GM21786 (cell line): ENCODE data around the gene CYP1A1.
"Not testable (repeated sequence)": the region's sequence is repeated elsewhere in the genome, so short reads cannot be mapped to it uniquely, and the experiment has no call there.

Source experiments
- ATAC-seq: cut with Tn5 transposase; IDR thresholded peaks from one replicate; pipeline ENCODE4 v1.9.1; 2021; ENCODE audit not compliant: unreplicated experiment

Gene CYP1A1

DNA sequence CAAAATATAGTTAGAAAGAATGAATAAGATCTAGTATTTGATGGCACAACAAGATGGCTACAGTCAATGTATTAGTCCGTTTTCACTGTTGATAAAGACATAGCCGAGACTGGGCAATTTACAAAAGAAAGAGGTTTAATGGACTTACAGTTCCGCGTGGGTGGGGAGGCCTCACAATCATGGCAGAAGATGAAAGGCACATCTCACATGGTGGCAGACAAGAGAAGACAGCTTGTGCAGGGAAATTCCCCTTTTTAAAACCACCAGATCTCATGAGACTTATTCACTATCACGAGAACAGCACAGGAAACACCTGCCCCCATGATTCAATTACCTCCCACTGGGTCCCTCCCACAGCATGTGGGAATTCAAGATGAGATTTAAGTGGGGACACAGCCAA, 12.9 kb upstream of the CYP1A1 start:
- ATAC-seq: not testable (repeated sequence)

DNA sequence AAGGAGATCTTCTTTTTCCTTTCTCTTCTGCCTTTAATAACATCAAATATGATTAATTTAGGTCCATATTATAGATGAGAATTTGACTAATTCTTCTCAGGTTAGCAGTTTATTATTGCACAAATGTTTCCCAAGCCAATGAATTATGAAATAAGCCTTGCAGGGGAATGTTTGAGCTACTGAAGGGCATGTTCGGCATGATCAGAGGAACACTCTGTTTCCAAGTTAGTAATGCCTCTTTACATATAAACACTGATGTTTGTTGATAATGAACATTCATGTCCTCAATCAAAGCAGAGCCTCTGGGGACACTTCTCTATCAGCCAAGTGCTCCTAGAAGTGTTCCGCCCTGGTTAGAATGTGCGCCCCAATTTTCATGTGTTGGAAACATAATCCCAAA, 10.0 kb upstream of the CYP1A1 start:
- ATAC-seq: no peak

DNA sequence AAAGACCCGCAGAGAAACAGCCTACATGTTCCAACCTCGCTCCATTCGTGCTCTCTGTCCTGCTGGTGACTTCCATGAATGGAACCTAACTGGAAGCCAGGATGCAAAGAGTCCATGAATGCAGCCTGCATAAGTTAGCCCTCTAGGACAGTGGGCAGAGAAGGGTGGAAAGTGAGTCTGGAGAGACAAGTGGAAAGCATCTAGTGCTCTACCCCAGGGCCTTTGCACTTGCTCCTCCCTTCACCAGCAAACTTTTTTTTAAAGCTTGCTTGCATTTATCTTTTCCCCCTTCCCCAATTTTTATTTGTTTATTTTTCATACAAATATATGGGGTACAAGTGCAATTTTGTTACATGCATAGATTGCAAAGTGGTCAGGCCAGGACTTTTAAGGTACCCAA, 7.9 kb upstream of the CYP1A1 start:
- no peak for ATAC-seq

DNA sequence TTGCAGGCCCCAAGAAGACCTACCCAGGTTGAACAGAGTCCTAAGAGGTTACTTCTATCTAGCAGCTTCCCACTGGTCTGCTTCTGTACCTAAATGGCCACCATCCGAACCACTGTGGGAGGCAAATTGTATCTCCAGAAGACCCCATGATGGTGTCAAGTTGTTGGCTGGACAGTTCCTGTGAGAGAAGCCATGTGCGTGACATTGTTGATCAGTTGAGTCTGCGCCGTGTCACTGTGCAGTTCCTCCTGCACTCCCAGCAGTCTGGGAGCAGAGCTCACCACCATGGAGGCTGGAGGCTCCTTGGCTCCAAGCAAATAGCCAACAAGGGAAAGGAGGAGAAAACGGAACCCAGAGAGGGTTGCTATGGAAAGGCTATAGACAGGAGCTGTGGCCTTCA, 7.5 kb upstream of the CYP1A1 start:
- no peak for ATAC-seq

DNA sequence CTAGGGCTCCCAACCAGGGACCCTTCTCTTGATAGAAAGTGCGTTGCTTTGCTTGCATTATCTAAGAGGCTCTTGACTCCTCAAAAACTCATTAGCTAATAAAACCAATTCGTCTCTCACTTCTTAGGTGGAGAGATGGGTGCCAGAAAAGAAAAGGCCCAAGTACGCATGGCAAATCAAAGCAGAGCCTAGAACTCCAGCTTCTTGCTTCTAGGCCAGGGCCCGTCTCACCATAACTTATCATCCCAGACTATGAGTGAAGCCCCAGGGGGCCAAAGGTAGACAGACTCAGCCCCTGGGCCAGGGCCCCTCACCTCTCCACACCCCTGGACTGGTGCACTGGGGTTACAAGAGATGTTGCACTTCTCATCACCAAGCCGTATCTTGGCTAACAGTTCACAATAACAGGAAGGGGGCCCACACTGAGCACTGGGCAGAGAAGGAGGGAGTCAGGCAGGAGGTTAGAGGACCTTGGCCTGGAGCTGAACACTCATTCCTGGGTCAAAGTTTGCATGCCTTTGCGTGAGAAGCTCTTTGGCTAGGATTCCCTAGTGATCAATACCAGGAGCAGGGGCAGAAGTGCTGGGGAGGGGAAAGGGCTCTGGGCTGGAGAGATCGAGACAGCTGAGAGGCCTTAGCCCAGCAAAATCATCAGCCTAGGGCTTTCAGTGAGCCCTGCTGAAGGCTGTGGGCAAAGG, 5.4 kb upstream of the CYP1A1 start:
- ATAC-seq: no peak

DNA sequence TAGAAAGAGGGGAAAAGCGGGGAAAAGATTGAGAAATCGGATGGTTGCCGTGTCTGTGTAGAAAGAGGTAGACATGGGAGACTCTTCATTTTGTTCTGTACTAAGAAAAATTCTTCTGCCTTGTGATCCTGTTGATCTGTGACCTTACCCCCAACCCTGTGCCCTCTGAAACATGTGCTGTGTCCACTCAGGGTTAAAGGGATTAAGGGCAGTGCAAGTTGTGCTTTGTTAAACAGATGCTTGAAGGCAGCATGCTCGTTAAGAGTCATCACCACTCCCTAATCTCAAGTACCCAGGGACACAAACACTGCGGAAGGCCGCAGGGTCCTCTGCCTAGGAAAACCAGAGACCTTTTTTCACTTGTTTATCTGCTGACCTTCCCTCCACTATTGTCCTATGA, 4.0 kb upstream of the CYP1A1 start:
- ATAC-seq: not testable (repeated sequence)

DNA sequence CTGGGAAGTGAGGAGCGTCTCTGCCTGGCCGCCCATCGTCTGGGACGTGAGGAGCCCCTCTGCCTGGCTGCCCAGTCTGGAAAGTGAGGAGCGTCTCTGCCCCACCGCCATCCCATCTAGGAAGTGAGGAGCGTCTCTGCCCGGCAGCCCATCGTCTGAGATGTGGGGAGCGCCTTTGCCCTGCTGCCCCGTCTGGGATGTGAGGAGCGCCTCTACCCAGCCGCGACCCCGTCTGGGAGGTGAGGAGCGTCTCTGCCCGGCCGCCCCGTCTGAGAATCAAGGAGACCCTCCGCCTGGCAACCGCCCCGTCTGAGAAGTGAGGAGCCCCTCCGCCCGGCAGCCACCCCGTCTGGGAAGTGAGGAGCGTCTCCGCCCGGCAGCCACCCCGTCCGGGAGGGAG, 3.4 kb upstream of the CYP1A1 start:
- ATAC-seq: not testable (repeated sequence)

DNA sequence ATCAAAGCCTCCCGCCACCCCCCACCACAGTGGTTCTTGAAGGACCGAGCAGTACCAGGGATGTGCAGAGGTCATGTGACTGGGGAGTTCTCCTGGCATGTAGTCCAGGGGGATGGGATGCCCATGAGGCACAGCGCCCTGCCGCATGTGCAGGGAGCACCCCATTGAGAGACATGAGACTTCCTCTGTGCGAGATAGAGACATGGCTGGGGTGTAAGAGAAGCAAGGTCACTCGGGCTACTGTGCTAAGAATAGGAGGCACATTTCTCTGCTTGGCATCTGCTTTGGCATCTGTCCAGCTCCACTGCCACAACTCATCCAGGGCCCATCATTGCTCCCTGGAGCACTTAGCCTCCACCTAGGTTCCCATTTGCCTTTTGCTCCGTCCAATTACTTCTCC, 2.4 kb upstream of the CYP1A1 start:
- no peak for ATAC-seq

DNA sequence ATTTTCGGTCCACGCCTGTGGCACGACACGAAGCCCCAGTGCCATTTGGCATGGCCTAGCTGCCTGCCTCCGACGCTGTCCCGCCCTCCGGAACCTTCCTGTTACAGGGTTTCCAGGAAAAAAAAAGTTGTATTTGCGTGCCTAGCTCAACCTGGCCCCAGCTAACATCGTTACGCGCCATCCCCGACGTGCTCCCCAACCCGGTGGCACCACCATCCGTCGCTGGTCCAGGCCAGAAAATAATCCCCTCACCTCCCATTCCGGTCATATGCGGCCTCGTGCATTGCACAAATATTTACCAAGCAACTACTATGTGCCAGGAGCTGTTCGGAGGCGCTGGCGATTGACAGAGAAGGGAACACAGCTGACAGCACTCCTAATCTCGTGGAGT, 1.4 kb upstream of the CYP1A1 start:
- ATAC-seq: no peak

DNA sequence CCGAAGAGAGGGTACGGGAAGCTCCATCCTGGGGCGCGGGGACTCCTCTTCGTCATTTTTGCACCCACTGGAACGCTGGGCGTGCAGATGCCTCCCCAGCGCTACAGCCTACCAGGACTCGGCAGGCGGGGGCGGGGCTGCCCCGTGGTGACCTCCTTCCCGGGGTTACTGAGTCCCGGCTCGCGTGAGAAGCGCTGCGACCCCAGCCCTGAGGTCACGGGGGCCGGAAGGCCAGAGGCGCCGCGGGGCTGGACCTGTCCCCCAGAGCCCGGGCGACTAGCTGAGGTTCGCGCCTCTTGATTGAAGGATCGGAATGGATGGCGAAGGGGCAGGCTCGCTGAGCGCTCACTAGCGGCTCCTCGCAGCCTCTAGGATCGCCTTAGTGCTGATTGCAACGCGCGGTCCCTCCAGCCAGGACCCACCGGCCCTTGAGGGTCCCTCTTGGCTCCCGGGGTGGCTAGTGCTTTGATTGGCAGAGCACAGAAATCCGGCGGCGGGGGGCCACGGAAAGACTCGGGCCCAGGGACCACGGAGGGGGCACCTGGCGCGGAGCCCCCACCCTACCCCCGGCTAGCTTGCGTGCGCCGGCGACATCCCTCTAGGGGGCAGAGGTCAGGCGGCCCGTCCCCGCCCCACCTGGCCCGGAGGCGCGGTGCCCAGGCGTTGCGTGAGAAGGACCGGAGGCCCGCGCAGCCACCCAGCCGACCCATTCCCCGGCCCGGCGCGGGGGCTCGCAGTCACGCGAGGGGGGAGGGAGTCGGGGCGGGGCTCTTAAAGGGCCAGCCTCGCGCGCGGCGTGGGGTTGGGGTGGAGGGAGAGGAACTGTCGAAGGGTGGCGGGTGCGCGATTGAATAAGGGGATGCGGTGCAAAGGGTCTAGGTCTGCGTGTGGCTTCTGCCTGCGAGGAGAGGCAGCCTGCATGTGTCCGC, 781 bp upstream of the CYP1A1 start:
- no peak for ATAC-seq

DNA sequence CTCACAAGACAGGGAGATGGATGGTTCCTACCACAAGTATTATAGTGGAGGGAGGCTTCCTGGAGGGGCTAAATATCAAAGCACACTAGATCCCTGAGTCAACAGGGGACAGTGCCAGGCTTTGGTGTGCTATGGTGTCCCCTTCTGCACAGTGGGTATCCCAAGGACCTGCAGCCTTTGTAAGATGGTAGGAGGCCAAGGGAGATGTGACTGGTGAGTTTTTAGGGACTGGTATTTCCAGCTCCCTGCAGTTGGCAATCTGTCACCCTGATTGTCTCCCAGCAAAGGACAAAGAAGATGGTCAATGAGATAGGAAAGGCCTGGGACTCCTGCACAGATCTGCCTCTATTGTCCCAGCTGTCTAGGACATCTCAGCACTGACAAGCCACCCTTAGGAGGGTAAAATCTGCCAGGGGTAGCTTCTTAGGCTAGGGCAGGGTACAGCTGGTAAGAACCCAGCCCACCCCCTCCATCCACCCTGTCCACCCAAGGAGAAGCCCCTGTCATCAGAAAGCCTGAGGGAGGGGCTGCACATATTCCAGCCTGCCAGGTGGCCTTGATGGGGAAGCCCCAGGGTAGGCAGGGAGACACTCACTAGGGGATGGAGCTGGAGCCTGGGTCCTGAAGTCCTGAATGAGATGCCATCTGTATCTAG, 631 bp downstream of the CYP1A1 start:
- ATAC-seq: no peak

DNA sequence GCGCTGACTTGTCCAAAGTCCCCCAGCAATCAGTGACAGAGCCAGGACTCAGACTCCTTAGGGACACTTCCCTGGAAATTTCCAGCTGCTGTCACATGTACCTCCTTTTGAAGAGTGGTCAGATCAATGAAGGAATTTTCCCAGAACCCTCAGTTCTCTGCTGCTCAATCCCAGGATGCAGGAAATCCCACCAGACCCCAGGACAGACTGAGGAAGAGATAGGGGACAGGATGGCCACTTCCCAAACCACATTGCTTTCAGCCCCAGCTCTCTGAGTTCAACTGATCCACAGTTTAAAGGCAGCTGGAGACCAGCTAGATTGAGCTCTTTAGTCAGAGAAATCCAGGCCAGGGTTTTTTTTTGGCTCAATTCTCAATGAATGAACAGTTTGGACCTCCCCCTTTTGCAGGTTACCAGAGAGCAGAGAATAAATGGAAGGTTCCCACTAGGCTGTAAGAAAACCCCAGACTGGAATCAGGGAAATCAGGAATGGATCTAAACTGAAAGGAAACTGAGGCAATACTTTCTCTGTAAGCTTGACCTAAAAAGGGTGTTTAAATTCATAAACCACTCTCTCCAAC, 1.5 kb downstream of the CYP1A1 start:
- no peak for ATAC-seq

DNA sequence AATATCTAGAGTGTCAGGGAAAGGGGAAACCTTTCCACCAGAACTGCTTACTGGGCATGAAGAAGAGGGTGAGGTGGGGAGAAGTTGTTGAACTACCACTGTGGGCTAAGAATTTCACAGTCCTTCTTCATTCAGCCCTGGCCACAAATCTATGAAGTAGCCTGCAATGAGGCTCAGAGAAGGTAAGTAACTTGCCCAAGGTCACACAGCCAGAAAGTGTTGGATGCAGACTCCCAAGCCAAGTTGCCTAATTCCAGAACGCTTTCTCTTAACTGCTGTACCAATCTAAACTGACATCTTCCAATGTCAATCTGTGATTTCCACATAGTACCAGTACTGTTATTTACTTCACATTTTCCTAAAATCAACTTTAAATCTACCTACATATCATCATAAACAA, 2.1 kb downstream of the CYP1A1 start:
- no peak for ATAC-seq

DNA sequence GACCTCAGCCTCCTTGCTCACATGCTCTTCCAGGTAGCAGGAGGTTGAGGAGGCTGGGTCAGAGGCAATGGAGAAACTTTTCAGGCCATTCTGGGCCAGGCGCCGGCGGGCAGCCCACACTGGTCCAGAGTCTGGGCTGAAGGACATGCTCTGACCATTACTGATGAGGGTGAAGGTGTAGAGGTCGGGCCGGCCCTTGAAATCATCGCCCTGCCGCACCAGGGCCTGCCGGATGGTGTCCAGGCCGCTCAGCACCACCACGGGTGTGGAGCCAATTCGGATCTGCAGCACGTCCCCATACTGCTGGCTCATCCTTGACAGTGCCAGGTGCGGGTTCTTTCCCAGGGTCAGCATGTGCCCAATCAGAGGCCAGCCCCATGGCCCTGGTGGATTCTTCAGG, 2.7 kb downstream of the CYP1A1 start:
- no peak for ATAC-seq

DNA sequence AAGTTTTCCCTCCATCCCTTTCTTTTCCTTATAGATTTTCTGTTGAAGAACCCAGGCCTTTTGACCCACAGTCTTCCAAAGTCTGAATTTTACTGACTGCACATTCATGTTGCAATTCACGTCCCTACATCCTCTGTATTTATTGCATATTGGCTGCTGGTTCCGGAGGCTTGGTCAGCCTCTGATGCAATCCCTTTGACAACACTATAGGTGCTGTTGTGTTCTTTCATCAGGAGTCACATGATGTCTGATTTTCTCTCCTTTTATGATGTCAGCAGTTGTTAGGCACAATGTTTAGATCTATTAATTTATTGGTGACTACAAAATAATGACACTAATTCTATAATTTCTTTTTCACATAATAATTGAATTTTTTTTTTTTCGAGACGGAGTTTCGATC, 8.7 kb downstream of the CYP1A1 start:
- ATAC-seq: no peak

DNA sequence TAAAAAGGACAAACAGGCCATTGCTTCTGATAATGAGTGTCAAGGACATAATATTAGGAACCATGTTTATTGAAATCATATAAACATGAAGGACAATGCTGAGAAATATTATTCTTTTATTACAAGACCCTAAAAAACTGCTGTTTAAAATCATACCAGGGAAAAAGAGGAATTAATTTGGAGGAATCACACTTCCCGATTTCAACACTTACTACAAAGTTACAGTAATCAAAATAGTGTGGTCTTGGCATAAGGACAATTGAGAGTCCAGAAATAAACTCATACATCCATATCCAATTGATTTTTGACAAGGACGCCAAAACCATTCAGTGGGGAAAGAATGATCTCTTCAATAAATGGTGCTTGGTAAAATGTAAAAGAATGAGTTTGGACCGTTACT, 13.0 kb downstream of the CYP1A1 start:
- ATAC-seq: no peak

DNA sequence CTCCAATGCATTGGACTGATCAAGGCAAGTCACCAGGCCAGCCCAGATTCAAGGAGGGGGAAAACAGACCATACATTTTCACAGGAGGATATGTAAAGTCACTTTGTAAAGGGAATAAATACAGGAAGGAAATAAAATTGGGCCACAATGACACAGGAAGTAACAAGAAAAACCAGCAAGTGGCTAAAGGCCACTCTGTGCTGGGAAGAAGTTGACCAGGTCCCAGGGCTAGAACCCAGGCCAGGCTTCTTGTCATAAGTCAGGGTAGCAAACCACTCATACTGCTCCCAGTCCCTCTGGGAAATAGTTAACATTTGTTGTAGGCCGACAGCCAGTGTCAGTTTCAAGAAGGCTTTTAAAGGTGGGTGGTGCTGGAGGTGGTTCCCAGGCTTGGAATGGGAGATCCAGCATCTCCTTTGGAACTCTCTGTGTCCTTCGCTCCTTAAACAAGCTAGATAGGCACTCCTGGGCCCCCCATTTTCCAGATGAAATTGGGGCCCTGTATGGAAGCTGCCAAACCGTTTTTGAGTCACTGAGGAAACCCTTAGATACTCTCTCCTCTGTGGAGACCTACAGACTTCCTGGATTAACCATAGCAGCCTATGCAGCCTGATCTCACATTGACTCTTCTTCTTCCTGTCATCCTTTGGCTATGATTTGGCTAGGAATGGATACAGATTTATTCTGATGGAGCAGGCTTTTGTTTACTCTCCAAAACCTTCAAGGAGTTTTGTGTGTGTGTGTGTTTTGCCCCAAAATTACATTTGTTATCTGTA, 14.8 kb downstream of the CYP1A1 start:
- ATAC-seq: no peak

DNA sequence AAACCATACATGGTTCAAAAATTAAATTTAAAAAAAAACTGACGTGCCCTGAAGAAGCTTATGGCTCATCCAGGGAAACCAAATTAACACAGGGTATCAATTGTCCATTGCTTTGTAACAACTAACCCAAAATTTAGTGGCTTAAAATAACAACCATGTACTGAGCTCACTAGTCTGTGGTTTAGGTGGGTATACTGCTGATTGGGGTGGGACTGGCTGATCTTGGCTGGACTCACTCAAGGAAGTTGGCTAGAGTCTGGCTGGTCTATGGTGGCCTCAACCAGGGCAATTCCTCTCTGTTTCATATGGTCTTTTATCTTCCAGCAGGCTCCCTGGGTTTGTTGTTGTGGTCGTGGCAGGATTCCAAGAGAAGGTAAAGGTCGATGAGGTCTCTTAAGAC, 15.4 kb downstream of the CYP1A1 start:
- no peak for ATAC-seq

DNA sequence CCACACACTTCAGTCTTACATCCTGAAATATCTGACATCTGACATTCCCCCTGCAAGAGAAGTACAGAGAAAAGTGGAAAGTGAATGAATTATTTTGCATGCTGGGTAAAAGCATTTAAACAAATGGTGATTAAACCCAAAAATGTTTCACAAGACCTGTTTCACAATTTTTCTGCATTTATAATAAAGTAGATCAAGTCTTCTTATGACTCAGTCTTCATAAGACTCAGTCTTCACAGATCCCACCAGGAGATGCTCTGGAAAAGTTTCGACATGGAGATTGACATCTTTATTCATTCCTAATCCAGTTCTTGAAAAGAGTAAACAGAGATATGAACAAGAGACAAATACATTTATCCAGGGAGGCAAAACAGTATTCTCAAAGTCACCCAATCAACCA, 16.3 kb downstream of the CYP1A1 start:
- ATAC-seq: no peak

DNA sequence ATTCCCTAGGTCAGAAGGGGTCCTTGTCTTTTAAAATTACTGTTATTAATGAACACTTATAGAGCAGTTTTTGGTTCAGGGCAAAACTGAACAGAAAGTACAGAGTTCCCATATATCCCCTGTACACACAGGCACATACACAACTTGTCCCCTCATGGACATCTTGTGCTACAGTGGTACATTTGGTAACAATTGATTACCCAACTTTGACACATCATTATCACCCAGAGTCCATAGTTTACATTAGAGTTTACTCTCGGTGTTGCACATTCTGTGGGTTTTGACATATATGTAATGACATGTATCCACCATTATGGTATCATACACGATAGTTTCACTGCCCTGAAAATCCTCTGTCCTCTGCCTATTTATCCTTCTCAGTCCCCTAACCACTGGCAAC, 28.5 kb downstream of the CYP1A1 start:
- no peak for ATAC-seq

DNA sequence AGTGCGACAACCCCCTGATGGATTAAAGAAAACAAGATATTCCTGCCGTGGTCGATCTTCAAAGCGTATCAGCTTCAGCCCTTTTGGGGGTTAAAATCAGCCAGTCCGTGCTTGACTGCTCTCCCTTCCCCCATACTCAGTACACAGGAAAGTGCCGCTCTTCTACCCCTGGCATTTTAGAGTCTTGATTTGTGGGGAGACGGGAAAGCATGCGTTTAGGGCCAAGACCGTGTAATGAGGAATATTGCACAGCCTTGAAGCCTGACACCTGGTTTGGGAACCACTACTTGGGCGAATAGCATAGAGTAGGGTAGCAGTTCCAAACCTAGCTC, 29.0 kb downstream of the CYP1A1 start:
- ATAC-seq: peak; percentile 9
